ENCODE data around the gene NF2. TPM values are rescaled to one million over a fixed set of nuclear protein-coding genes. Genes with fewer than 3 reads are reported as not detected.

NF2 gene
- total RNA-seq, 3 donors from 2014 or later (not counting 1 experiment from before 2014, with no cell fraction given): 32.4 to 43.8 (median 39.6) TPM

- H3K9me3 Mint-ChIP-seq: no peaks in the 10 kb centered on the region
- WGBS (ENCODE audit: insufficient coverage): 88% methylated on average over 15 of the region's 15 CpGs
Measured at GRCh38 chr22:29710193-29710592, 106.8 kb downstream of the NF2 start.

GRCh38 chr22:29710922-29711593 is 107.6 kb downstream of the NF2 start:
- no peak overlapping the region for H3K27ac Mint-ChIP-seq
- Histone ChIP-seq H3K4me1 (ENCODE audit: control insufficient read depth, insufficient read depth, low read length) (no peaks in the 10 kb centered on the region), H3K27me3 (ENCODE audit: control insufficient read depth, insufficient read depth, low read length) (no peaks in the 10 kb centered on the region), H3K9me3 (ENCODE audit: control insufficient read depth, insufficient read depth, low read length) (no peaks in the 10 kb centered on the region), H3K36me3 (ENCODE audit: control insufficient read depth, insufficient read depth, low read length) (no peaks in the 10 kb centered on the region), H3K4me3 (ENCODE audit: low read length) (no peak overlapping the region), H3K27ac (ENCODE audit: low read length) (no peak overlapping the region)
- intact Hi-C loops (cut with micrococcal nuclease): no loop called here
- no peaks in the 10 kb centered on the region for H3K4me1 Mint-ChIP-seq
- DNase-seq (no peak), ATAC-seq (no peak)
- no peak overlapping the region for H3K4me3 Mint-ChIP-seq
- 61% methylated on average over 16 of the region's 18 CpGs for WGBS (ENCODE audit: insufficient coverage)
- TF ChIP-seq, protein P1, sequence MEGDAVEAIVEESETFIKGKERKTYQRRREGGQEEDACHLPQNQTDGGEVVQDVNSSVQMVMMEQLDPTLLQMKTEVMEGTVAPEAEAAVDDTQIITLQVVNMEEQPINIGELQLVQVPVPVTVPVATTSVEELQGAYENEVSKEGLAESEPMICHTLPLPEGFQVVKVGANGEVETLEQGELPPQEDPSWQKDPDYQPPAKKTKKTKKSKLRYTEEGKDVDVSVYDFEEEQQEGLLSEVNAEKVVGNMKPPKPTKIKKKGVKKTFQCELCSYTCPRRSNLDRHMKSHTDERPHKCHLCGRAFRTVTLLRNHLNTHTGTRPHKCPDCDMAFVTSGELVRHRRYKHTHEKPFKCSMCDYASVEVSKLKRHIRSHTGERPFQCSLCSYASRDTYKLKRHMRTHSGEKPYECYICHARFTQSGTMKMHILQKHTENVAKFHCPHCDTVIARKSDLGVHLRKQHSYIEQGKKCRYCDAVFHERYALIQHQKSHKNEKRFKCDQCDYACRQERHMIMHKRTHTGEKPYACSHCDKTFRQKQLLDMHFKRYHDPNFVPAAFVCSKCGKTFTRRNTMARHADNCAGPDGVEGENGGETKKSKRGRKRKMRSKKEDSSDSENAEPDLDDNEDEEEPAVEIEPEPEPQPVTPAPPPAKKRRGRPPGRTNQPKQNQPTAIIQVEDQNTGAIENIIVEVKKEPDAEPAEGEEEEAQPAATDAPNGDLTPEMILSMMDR (IDR thresholded peaks at IDR 0.05): no peak
- H3K36me3 Mint-ChIP-seq: no peaks in the 10 kb centered on the region
- no peaks in the 10 kb centered on the region for H3K9me3 Mint-ChIP-seq
- H3K27me3 Mint-ChIP-seq (ENCODE audit: low read depth in 2 of 2): peaks cover 0 to 5% of the 10 kb centered on the region in 2 donors

More at GRCh38 chr22:29710193-29710592, 106.8 kb downstream of the NF2 start:
- no peak overlapping the region for H3K27ac ChIP-seq (ENCODE audit: low read length)
- intact Hi-C loops (cut with micrococcal nuclease): no loop called here
- no peaks in the 10 kb centered on the region for H3K4me1 Mint-ChIP-seq
- no peak for ATAC-seq
- no peak for DNase-seq
- no peaks in the 10 kb centered on the region for H3K27me3 ChIP-seq (ENCODE audit: control insufficient read depth, insufficient read depth, low read length)
- no peak overlapping the region for H3K27ac Mint-ChIP-seq
- no peaks in the 10 kb centered on the region for H3K36me3 ChIP-seq (ENCODE audit: control insufficient read depth, insufficient read depth, low read length)
- TF ChIP-seq, protein P1 (IDR thresholded peaks at IDR 0.05): no peak
- H3K4me3 Mint-ChIP-seq: no peak overlapping the region
- H3K36me3 Mint-ChIP-seq: no peaks in the 10 kb centered on the region
- H3K4me3 ChIP-seq (ENCODE audit: low read length): no peak overlapping the region
- peaks cover 0 to 3% of the 10 kb centered on the region in 2 donors for H3K27me3 Mint-ChIP-seq (ENCODE audit: low read depth in 2 of 2)
- no peaks in the 10 kb centered on the region for H3K9me3 ChIP-seq (ENCODE audit: control insufficient read depth, insufficient read depth, low read length)
- H3K4me1 ChIP-seq (ENCODE audit: control insufficient read depth, insufficient read depth, low read length): no peaks in the 10 kb centered on the region

DNA sequence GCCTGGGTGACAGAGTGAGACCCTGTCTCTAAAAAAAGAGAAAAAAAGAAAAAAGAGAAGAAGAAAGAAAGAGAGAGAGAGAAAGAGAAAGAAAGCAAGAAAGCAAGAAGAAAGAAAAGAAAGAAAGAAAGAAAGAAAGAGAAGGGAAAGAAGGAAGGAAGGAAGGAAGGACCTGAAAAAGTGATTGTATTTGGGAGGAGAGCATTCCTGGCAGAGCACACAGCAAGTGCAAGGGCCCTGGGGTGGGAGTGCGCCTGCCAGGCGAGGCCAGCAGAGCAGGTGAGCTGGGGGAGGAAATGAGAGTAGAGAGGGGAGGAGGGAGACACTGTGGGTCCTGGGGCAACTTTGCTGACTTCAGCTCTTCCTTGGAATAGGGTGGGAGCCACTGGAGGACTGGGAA is 108.7 kb downstream of the NF2 start:
- H3K27ac Mint-ChIP-seq: no peak overlapping the region
- no peak for DNase-seq
- no peaks in the 10 kb centered on the region for H3K27me3 ChIP-seq (ENCODE audit: control insufficient read depth, insufficient read depth, low read length)
- H3K36me3 ChIP-seq (ENCODE audit: control insufficient read depth, insufficient read depth, low read length): no peaks in the 10 kb centered on the region
- peaks cover 5 to 11% of the 10 kb centered on the region in 2 donors for H3K27me3 Mint-ChIP-seq (ENCODE audit: low read depth in 2 of 2)
- no peaks in the 10 kb centered on the region for H3K4me1 ChIP-seq (ENCODE audit: control insufficient read depth, insufficient read depth, low read length)
- no peak for ATAC-seq
- no peak overlapping the region for H3K4me3 Mint-ChIP-seq
- H3K36me3 Mint-ChIP-seq: no peaks in the 10 kb centered on the region
- intact Hi-C loops (cut with micrococcal nuclease): no loop called here
- H3K9me3 ChIP-seq (ENCODE audit: control insufficient read depth, insufficient read depth, low read length): no peaks in the 10 kb centered on the region
- H3K4me3 ChIP-seq (ENCODE audit: low read length): no peak overlapping the region
- H3K4me1 Mint-ChIP-seq: no peaks in the 10 kb centered on the region
- 85% methylated on average over 2 of the region's 2 CpGs for WGBS (ENCODE audit: insufficient coverage)
- no peaks in the 10 kb centered on the region for H3K9me3 Mint-ChIP-seq
- TF ChIP-seq, protein P1 (IDR thresholded peaks at IDR 0.05): no peak
- no peak overlapping the region for H3K27ac ChIP-seq (ENCODE audit: low read length)

All from natural killer cell (primary cell).